ENCODE measurements around the gene SYT2. TPM values are rescaled to one million over a fixed set of nuclear protein-coding genes. Genes with fewer than 3 reads are reported as not detected.

SYT2 gene
- total and polyA plus RNA-seq, 7 donors, result 0.10 to 0.16 TPM; not detected in 5

GRCh38 chr1:202663131-202663530 is 47.1 kb downstream of the SYT2 start:
- H3K4me3 ChIP-seq, result no peak overlapping the region
- TF ChIP-seq CTCF (IDR thresholded peaks at IDR 0.05), result no peak
- no peak for TF ChIP-seq POLR2AphosphoS5 (IDR thresholded peaks at IDR 0.05)
- TF ChIP-seq EP300 (IDR thresholded peaks at IDR 0.05), result no peak
- peaks cover 0 to 32% (median 0%) of the 10 kb centered on the region in 3 donors for H3K27me3 ChIP-seq
- no peak for DNase-seq
- no peak overlapping the region for H3K27ac ChIP-seq
- H3K9me3 ChIP-seq, result no peaks in the 10 kb centered on the region
- intact Hi-C loops (cut with DNase I), result no loop called here
- H3K4me1 ChIP-seq, result no peaks in the 10 kb centered on the region
- no peaks in the 10 kb centered on the region for H3K36me3 ChIP-seq
- 26 to 67% methylated on average over 10 of the region's 10 CpGs for WGBS, 2 donors

- intact Hi-C loops (cut with DNase I), result no loop called here
- WGBS, 2 donors, result 9 to 41% methylated on average over 5 of the region's 5 CpGs
- peaks cover 0 to 32% (median 0%) of the 10 kb centered on the region in 3 donors for H3K27me3 ChIP-seq
These were observed 48.2 kb downstream of the SYT2 start for GRCh38 chr1:202662081-202662480.

GRCh38 chr1:202661136-202661845 is 49.0 kb downstream of the SYT2 start:
- TF ChIP-seq POLR2AphosphoS5 (IDR thresholded peaks at IDR 0.05) (no peak), CTCF (IDR thresholded peaks at IDR 0.05) (no peak), POLR2A (IDR thresholded peaks at IDR 0.05) (no peak), EP300 (IDR thresholded peaks at IDR 0.05) (no peak)
- peaks cover 0 to 32% (median 0%) of the 10 kb centered on the region in 3 donors for H3K27me3 ChIP-seq
- H3K4me3 ChIP-seq, result no peak overlapping the region
- H3K4me1 ChIP-seq, result no peaks in the 10 kb centered on the region
- H3K9me3 ChIP-seq, result no peaks in the 10 kb centered on the region
- intact Hi-C loops (cut with DNase I), result no loop called here
- H3K27ac ChIP-seq, result no peak overlapping the region
- no peak for DNase-seq
- 72 to 79% methylated on average over 13 of the region's 13 CpGs for WGBS, 2 donors
- no peaks in the 10 kb centered on the region for H3K36me3 ChIP-seq

More at GRCh38 chr1:202662081-202662480, 48.2 kb downstream of the SYT2 start:
- no peak for TF ChIP-seq CTCF (IDR thresholded peaks at IDR 0.05)
- no peak for TF ChIP-seq POLR2AphosphoS5 (IDR thresholded peaks at IDR 0.05)
- TF ChIP-seq EP300 (IDR thresholded peaks at IDR 0.05), result no peak
- TF ChIP-seq POLR2A (IDR thresholded peaks at IDR 0.05), result no peak
- no peaks in the 10 kb centered on the region for H3K4me1 ChIP-seq
- no peak for DNase-seq
- no peaks in the 10 kb centered on the region for H3K36me3 ChIP-seq
- H3K4me3 ChIP-seq, result no peak overlapping the region
- no peaks in the 10 kb centered on the region for H3K9me3 ChIP-seq
- H3K27ac ChIP-seq, result no peak overlapping the region

- no peak for DNase-seq
- H3K4me3 ChIP-seq, result no peak overlapping the region
- H3K27me3 ChIP-seq, result peaks cover 0 to 32% (median 0%) of the 10 kb centered on the region in 3 donors
- intact Hi-C loops (cut with DNase I), result no loop called here
- H3K9me3 ChIP-seq, result no peaks in the 10 kb centered on the region
- TF ChIP-seq POLR2AphosphoS5 (IDR thresholded peaks at IDR 0.05) (no peak), EP300 (IDR thresholded peaks at IDR 0.05) (no peak), CTCF (IDR thresholded peaks at IDR 0.05) (no peak), POLR2A (IDR thresholded peaks at IDR 0.05) (no peak)
- 35 to 64% methylated on average over 3 of the region's 3 CpGs for WGBS, 2 donors
- H3K36me3 ChIP-seq, result no peaks in the 10 kb centered on the region
- no peaks in the 10 kb centered on the region for H3K4me1 ChIP-seq
- H3K27ac ChIP-seq, result no peak overlapping the region
These were observed 50.3 kb downstream of the SYT2 start for GRCh38 chr1:202659974-202660373.
